ENCODE data around the gene SEMA3F.

GRCh38 chr3:50220109-50220508, 65.0 kb downstream of the SEMA3F start:
- TF ChIP-seq, protein P1, sequence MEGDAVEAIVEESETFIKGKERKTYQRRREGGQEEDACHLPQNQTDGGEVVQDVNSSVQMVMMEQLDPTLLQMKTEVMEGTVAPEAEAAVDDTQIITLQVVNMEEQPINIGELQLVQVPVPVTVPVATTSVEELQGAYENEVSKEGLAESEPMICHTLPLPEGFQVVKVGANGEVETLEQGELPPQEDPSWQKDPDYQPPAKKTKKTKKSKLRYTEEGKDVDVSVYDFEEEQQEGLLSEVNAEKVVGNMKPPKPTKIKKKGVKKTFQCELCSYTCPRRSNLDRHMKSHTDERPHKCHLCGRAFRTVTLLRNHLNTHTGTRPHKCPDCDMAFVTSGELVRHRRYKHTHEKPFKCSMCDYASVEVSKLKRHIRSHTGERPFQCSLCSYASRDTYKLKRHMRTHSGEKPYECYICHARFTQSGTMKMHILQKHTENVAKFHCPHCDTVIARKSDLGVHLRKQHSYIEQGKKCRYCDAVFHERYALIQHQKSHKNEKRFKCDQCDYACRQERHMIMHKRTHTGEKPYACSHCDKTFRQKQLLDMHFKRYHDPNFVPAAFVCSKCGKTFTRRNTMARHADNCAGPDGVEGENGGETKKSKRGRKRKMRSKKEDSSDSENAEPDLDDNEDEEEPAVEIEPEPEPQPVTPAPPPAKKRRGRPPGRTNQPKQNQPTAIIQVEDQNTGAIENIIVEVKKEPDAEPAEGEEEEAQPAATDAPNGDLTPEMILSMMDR (IDR thresholded peaks at IDR 0.05): no peak
- TF ChIP-seq ZFP36 (IDR thresholded peaks at IDR 0.05; ENCODE audit: borderline replicate concordance, partially characterized antibody) (no peak), PBX3 (IDR thresholded peaks at IDR 0.05) (no peak), RFX5 (IDR thresholded peaks at IDR 0.05) (no peak), NR3C1 (IDR thresholded peaks at IDR 0.05) (no peak), RAD21 (conservative IDR thresholded peaks at IDR 0.05 in 1 of 2, IDR thresholded peaks at IDR 0.05 in 1 of 2) (no peak), JUN (IDR thresholded peaks at IDR 0.05) (no peak)
- TF ChIP-seq, protein P2, sequence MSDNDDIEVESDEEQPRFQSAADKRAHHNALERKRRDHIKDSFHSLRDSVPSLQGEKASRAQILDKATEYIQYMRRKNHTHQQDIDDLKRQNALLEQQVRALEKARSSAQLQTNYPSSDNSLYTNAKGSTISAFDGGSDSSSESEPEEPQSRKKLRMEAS (IDR thresholded peaks at IDR 0.05): no peak

Measured in A549 (cell line).